NCI-H460 (cell line): Measurements from ENCODE around the gene SUMF1. TPM values are rescaled to one million over a fixed set of nuclear protein-coding genes. Genes with fewer than 3 reads are reported as not detected.

Experiments
- DNase-seq: peaks from one replicate; pipeline ENCODE4 v3.0.0-alpha.2; 2016; ENCODE audit warnings: low read depth; ENCODE audit errors: extremely low read depth
- total RNA-seq: library from RNA; depleted of rRNA; stranded (reverse); fragments of >200 nt; shearing (Covaris generic); gene quantifications from 2 replicates; pipeline ENCODE4 v1.2.3, GENCODE V29; 2014; rRNA removed

The SUMF1 gene
- total RNA-seq, 1 experiment from 2014 or later = 16.9 TPM

DNA sequence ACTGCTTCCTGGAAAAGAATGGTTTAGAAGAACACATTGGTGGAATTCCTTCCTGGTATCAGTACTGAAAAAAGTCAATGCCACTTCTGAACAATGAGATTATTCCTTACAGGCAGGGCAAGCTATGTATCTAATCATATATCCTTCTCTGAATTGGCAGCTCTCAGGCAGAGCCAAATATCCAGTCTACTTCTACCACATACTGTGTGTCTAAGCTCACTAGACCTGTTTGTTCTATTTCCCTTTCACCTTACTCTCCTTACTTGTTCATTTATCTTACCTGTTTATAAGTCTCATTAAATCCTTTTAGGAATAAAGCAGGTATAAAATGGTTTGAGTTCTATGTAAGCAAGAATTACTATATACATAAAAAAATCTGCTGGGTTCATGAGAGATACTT lies 155.6 kb downstream of the SUMF1 start:
- no peak for DNase-seq

Other genes with a start within 250 kb of the SUMF1 start
- 6.3 and 6.7 TPM in 2 replicates for gene SETMAR, start 163.9 kb downstream of the SUMF1 start, total RNA-seq
- gene ITPR1, start 26.1 kb upstream of the SUMF1 start, total RNA-seq = 41.3 and 44.9 TPM in 2 replicates